Measurements from ENCODE around the gene PRKCE.

DNA sequence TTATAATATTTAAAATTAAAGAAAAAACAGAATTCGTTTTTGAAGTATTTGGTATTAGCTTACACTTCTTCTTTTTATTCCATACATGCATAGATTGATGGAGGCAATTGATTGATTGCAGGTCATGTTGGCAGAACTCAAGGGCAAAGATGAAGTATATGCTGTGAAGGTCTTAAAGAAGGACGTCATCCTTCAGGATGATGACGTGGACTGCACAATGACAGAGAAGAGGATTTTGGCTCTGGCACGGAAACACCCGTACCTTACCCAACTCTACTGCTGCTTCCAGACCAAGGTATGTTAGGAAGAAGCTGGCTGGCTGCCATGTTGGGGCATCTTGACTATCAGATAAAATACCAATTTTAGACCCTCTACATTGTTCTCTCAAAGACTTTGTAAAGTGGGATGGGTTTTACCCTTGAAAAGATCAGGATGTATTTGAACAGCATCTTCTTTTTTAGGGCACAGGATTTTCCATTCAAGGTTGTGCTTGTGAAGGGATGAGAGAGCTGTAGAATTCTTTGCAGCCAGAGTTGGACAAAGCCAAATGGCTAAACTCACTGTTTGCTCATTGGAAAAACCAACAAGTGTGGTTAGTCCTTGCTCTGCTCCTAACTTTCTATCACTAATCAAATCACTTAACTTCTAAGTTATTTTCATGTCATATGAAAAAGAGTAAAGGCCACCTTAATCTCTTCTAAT is 358.9 kb downstream of the PRKCE start:
- TF ChIP-seq CTCF (IDR thresholded peaks at IDR 0.05; ENCODE audit: poor library complexity) (no peak), EZH2 (IDR thresholded peaks at IDR 0.05; ENCODE audit: borderline replicate concordance) (no peak), EZH2phosphoT487 (IDR thresholded peaks at IDR 0.05; ENCODE audit: low read depth, severe bottlenecking, unreplicated experiment) (no peak)
